NOMO-1 (cell line): ENCODE measurements around the gene PCDHB8.
"Not testable (repeated sequence)": the region's sequence is repeated elsewhere in the genome, so short reads cannot be mapped to it uniquely, and the experiment has no call there.

Experiments used
- DNase-seq, 2 experiments: peaks; one replicate each; lab custom pipeline; 2025; ENCODE audit not compliant: unreplicated experiment in 2 of 2; lab: John Stamatoyannopoulos, UW

The PCDHB8 gene

GRCh38 chr5:141225421-141225820 is 47.8 kb downstream of the PCDHB8 start:
- not testable (repeated sequence) for DNase-seq
